ENCODE measurements around the gene POLD4. TPM values are rescaled to one million over a fixed set of nuclear protein-coding genes. Genes with fewer than 3 reads are reported as not detected.
A peak's percentile ranks its signal among the peaks of the same experiment; 100 is the strongest.

POLD4 gene
- polyA plus RNA-seq, 1 experiment, result 119 TPM

- ChIA-PET POLR2A (interaction anchor here (0.8 to 1.4 kb wide), 2 partner anchors 22 to 33 kb away, joined by 5 read pairs; no protein-coding TSS in a partner anchor), CTCF (interaction anchor here (0.6 to 20.3 kb wide), 10 partner anchors 10 to 153 kb away, joined by 3 to 892 read pairs (median 4); partner anchors contain the start of genes CLCF1, PITPNM1 and RAD9A)
- Histone ChIP-seq H3K27me3 (ENCODE audit: control insufficient read depth, insufficient read depth, low read length) (no peaks in the 10 kb centered on the region), H3K36me3 (ENCODE audit: control insufficient read depth, insufficient read depth, low read length) (no peaks in the 10 kb centered on the region), H3K4me3 (ENCODE audit: low read depth, low read length) (peak overlapping the region; percentile 78)
- TF ChIP-seq CTCF (IDR thresholded peaks at IDR 0.05; ENCODE audit: insufficient read depth, low read depth, low read length), result no peak
- DNase-seq (ENCODE audit: low read depth), result no peak
Observed at GRCh38 chr11:67352546-67353316, 615 bp downstream of the POLD4 start.

GRCh38 chr11:67351275-67352005 is 1.9 kb downstream of the POLD4 start:
- no peaks in the 10 kb centered on the region for H3K36me3 ChIP-seq (ENCODE audit: control insufficient read depth, insufficient read depth, low read length)
- POLR2A ChIA-PET, result interaction anchor here (1.1 kb wide), 1 partner anchor 22 kb away, joined by 5 read pairs; no protein-coding TSS in a partner anchor
- CTCF ChIA-PET, result interaction anchor here (0.6 to 20.3 kb wide), 23 partner anchors 8 to 270 kb away, joined by 3 to 892 read pairs (median 4); partner anchors contain the start of genes CLCF1, GRK2, GSTP1 and PITPNM1
- no peak overlapping the region for H3K4me3 ChIP-seq (ENCODE audit: low read depth, low read length)
- TF ChIP-seq CTCF (IDR thresholded peaks at IDR 0.05; ENCODE audit: insufficient read depth, low read depth, low read length), result peak; percentile 93
- no peaks in the 10 kb centered on the region for H3K27me3 ChIP-seq (ENCODE audit: control insufficient read depth, insufficient read depth, low read length)
- DNase-seq (ENCODE audit: low read depth), result no peak

GRCh38 chr11:67349928-67350465 is 3.3 kb downstream of the POLD4 start:
- ChIA-PET POLR2A (interaction anchor here (0.7 kb wide), 2 partner anchors 49 to 51 kb away, joined by 9 to 29 read pairs; no protein-coding TSS in a partner anchor), CTCF (interaction anchor here (0.6 to 20.3 kb wide), 11 partner anchors 11 to 297 kb away, joined by 3 to 892 read pairs (median 5); partner anchors contain the start of genes ANKRD13D, CLCF1, PPP1CA and RAD9A)
- H3K36me3 ChIP-seq (ENCODE audit: control insufficient read depth, insufficient read depth, low read length), result no peaks in the 10 kb centered on the region
- H3K27me3 ChIP-seq (ENCODE audit: control insufficient read depth, insufficient read depth, low read length), result no peaks in the 10 kb centered on the region
- no peak for TF ChIP-seq CTCF (IDR thresholded peaks at IDR 0.05; ENCODE audit: insufficient read depth, low read depth, low read length)
- no peak overlapping the region for H3K4me3 ChIP-seq (ENCODE audit: low read depth, low read length)
- no peak for DNase-seq (ENCODE audit: low read depth)

- Histone ChIP-seq H3K27me3 (ENCODE audit: control insufficient read depth, insufficient read depth, low read length) (no peaks in the 10 kb centered on the region), H3K4me3 (ENCODE audit: low read depth, low read length) (no peak overlapping the region), H3K36me3 (ENCODE audit: control insufficient read depth, insufficient read depth, low read length) (no peaks in the 10 kb centered on the region)
- no peak for TF ChIP-seq CTCF (IDR thresholded peaks at IDR 0.05; ENCODE audit: insufficient read depth, low read depth, low read length)
- ChIA-PET POLR2A (interaction anchor here (0.8 kb wide), 1 partner anchor 8 kb away, joined by 3 read pairs; no protein-coding TSS in a partner anchor), CTCF (interaction anchor here (1.2 to 20.3 kb wide), 8 partner anchors 13 to 296 kb away, joined by 3 to 892 read pairs (median 8); partner anchors contain the start of genes ANKRD13D, CLCF1, PPP1CA and RAD9A)
- no peak for DNase-seq (ENCODE audit: low read depth)
Observed at GRCh38 chr11:67349457-67349856, 3.9 kb downstream of the POLD4 start.

All from BJ (cell line).